ENCODE data around the gene LCOR.
"Not testable (repeated sequence)": the region's sequence is repeated elsewhere in the genome, so short reads cannot be mapped to it uniquely, and the experiment has no call there.

LCOR gene

DNA sequence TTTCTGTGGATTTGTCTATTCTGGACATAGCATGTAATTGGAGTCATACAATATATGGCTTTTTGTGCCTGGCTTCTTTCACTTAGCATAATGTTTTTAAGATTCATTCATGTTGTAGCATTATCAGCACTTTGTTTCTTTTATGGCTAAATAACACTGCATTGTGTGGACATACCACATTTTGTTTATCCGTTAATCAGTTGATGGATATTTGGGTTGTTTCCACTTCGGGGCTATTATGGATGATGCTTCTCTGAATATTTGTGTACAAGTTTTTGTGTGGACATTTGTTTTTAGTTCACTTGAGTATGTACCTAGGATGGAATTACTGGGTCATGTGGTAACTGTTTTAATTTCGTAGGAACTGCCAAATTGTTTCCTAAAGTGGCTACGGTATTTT, 6.4 kb downstream of the LCOR start:
- no peak for DNase-seq (ENCODE audit: low read depth in 4 of 4, low spot score in 1 of 4)

DNA sequence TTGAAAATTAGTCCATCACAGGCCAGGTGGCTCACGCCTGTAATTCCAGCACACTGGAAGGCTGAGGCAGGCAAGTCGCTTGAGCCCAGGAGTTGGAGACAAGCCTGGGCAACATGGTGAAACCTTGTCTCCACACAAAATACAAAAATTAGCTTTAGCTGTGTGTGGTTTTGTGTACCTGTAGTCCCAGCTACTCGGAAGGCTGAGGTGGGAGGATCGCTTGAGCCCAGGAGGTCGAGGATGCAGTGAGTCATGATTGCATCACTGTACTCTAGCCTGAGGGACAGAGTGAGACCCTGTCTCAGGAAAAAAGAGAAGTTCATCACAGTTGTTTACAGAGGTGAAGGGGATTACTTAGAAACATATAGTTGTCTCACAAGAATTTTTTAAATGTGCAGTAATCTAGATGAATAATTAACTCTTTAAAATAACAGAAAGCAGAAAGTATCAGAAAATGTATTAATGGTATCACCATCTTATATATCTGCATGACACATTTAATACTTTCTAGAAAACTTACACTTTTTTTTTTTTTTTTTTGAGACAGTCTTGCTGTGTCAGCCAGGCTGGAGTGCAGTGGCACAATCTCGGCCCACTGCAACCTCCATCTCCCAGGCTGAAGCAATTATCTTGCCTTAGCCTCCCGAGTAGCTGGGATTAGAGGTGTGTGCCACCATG, 8.9 kb downstream of the LCOR start:
- no peak for DNase-seq (ENCODE audit: low read depth in 4 of 4, low spot score in 1 of 4)

DNA sequence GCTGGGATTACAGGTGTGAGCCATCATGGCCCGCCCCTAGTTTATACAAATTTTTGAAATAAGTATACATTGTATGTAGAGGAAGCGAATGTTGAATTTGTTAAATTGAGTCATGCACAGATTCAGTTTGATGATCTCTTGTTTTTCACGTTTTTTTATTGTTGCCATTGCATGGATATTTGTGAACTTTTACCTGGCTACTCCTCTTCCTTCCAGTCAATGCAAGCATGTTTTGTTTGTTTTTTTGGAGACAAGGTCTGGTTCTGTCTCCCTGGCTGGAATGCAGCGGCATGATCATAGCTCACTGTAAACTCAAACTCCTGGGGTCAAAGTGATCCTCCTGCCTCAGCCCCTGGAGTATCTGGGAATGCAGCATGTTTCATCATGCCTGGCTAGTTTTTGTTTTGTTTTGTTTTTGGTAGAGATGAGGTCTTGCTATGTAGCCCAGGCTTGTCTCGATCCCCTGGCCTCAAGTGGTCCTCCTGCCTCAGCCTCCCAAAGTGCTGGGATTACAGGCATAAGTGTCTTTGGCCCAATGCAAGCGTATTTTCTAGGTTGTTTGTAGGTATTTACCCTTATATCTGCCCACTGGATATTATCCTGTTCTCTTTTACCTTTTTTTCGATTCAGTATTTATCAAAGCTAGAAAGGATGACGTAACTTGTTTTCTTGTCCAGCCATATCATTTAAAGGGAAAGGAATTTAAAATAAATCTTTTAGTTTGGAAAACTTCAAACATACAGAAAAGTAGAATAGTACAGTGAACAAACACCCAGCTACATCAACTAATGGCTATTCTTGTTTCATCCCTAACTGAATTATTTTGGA, 11.0 kb downstream of the LCOR start:
- no peak for DNase-seq (ENCODE audit: low read depth in 4 of 4, low spot score in 1 of 4)

DNA sequence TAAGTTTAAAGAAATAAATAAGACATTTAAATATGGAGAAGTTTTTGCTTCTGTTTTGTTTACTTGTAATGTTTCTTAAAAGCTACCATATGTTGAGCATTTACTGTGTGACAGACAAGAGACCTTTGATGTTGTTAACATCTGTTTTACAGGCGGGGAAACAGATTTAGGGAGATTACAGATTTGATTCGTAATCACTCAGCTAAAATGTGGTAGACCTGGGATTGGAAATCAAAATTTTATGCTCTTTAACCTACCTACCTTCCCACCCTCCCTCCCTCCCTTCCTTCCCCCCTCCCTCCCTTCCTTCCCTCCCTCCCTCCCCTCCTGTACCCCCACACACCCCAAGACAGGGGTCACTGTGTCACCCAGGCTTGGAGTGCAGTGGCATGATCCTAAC, 11.7 kb downstream of the LCOR start:
- no peak for DNase-seq (ENCODE audit: low read depth in 4 of 4, low spot score in 1 of 4)

DNA sequence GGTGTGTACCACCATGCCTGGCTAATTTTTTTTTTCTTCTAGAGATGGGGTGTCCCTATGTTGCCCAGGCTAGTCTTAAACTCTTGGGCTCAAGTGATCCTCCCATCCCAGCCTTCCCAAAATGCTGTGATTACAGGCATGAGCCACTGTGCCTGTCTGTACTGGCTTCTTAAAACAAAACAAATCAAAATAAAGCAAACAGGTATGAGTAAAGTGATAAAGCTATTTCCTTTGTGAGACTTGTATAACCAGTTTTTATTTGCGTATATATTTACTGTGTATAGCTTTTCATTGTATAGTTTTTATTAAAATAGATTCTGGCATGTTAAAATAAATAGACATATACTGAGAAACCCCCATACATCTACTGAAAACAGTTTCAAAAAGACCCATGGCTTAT, 14.3 kb downstream of the LCOR start:
- DNase-seq (ENCODE audit: low read depth in 4 of 4, low spot score in 1 of 4), result no peak

DNA sequence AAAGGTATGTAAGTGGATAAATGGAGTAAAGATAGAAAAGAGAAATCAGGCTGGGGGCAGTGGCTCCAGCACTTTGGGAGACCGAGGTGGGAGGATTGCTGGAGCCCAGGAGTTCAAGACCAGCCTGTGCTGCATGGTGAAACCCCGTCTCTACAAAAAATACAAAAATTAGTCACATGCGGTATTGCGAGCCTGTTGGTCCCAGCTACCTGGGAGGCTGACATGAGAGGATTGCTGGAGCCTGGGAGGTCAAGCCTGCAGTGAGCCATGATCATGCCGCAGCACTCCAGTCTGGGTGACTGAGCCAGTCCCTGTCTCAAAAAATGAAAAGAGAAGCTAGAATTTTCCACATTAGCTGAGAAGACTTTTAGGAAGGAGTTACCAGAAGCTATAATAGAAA, 14.8 kb downstream of the LCOR start:
- DNase-seq (ENCODE audit: low read depth in 4 of 4, low spot score in 1 of 4), result no peak

DNA sequence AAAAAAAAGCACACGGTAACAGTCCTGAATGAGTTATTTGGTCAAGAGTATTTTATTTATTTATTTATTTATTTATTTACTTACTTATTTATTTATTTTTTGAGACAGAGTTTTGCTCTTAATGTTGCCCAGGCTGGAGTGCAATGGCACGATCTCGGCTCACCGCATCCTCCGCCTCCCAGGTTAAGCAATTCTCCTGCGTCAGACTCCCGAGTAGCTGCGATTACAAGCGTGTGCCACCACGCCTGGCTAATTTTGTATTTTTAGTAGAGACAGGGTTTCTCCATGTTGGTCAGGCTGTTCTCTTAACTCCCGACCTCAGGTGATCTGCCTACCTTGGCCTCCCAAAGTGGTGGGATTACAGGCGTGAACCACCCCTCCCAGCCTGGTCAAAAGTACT, 15.3 kb downstream of the LCOR start:
- not testable (repeated sequence) for DNase-seq (ENCODE audit: low read depth in 4 of 4, low spot score in 1 of 4)

DNA sequence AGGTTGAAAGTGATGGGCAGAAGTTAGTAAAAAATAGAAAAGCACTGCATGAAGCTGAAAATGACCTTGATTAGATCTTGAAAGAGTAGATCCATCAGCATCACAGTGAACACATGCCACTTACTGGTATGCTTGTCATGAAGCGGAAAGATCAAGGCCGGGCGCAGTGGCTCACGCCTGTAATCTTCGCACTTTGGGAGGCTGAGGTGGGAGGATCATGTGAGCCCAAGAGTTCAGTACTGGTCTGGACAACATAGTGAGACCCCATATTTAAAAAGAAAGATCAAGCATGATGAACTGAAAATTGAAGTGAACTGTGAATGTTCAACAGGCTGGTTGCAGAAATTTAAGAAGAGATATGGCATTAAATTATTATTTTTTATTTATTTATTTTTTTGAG, 18.0 kb downstream of the LCOR start:
- DNase-seq (ENCODE audit: low read depth in 4 of 4, low spot score in 1 of 4), result no peak

DNA sequence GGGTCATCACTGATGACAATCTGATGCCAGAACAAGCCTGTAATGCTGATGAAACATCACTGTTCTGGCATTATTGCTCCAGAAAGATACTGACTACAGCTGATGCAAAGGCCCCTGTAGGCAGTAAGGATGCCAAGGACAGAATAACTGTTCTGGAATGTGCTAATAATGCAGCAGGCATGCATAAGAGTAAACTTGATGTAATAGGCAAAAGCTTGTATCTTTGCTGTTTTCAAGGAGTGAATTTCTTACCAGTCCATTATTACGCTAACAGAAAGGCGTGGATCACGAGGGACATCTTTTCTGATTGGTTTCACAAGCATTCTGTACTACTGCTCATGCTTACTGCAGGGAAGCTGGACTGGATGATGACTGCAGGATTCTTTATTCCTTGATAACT, 18.7 kb downstream of the LCOR start:
- DNase-seq (ENCODE audit: low read depth in 4 of 4, low spot score in 1 of 4), result no peak

DNA sequence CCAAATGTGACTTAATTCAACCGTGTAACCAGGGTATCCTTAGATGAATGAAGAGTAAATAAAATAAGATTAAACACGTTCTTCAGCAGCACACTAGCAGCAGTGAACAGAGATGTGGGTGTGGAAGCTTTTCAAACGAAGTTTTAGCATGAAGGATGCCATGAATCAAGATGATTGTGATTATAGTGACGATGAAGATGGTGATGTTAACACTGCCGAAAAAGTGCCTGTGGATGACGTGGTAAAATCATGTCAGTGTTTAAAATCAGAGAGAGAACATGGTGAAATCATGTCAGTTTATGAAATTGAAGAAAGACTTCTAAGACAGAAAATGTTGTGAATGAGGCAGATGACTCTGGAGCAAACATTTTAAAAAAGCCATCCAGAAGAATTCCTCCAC, 19.2 kb downstream of the LCOR start:
- DNase-seq (ENCODE audit: low read depth in 4 of 4, low spot score in 1 of 4), result no peak

DNA sequence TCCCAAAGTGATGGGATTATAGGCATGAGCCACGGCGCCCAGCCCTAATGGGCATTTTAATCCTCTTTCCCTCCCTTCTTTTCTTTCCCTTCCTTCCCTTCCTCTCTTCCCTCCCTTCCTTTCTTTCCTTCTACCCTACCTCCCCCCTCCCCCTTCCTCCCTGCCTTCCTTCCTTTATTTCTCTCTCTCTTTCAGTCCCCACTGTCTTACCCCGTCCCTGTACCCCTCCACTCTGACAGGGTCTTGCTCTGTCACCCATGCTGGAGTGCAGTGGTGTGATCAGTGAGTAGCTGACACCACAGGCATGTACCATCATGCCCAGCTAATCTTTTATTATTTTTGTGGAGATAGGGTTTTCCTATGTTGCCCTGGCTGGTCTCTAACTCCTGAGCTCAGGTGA, 24.2 kb downstream of the LCOR start:
- DNase-seq (ENCODE audit: low read depth in 4 of 4, low spot score in 1 of 4), result no peak

DNA sequence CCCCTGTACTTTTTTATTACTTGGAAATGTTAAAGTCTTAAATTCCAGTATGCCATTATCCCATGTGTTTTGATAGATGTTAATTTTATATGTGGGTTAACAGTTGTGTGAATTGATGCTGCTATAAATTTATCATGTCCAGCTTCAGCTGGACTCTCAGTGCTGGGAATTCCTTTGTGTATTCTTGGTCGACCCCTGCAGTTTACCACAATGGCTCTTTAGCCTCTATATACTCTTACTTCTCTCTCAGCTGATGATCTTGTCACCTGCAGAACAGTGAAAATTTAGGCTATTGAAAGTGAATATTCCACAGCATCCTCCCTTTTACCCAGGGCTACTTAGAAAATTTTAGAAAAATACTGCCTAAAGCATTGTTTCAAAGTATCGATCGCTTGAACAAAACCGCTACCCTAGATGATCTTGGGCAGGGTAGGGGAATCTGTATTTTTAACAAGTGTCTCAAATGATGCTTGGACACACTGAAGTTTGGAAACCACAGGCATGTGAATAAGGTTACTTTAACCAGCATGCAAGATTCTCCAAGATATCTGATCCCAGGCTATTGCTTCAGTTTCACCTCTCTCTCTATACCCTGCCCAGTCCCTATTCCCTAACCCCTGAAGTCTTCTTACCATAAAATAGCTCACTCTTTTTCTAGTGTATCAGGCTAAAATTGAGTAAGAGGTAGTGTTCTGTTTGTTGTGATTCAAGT, 25.4 kb downstream of the LCOR start:
- no peak for DNase-seq (ENCODE audit: low read depth in 4 of 4, low spot score in 1 of 4)

DNA sequence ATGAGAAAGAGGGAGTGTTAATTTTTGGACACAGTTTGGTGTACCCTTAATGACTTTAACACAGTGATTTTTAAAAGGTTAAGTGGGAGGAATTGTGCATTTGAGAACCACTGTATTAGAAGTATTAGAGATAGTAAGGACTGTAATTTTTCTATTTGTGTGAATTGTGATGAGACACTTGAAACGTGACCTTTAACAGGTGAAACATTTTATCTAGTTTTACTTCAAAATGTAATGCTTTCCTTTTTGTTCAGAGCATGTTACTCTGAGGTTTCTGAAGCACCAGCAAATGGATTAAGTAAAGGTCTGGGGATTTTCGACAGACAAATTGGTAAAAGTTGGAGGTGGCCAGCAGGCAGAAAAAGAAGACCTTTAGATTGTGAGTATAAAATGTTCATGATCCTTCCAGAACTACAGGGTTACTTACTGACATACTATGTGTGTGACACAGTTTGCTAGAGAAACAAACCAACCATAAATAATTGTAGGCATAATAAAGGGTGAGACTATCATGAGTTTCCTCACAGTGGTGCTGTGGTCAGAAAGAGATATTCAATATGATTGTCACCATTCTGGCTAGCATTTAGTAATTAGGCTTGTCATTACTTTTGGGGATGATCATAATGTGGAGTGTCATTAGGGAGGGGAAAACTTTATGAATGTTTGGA, 26.1 kb downstream of the LCOR start:
- no peak for DNase-seq (ENCODE audit: low read depth in 4 of 4, low spot score in 1 of 4)

DNA sequence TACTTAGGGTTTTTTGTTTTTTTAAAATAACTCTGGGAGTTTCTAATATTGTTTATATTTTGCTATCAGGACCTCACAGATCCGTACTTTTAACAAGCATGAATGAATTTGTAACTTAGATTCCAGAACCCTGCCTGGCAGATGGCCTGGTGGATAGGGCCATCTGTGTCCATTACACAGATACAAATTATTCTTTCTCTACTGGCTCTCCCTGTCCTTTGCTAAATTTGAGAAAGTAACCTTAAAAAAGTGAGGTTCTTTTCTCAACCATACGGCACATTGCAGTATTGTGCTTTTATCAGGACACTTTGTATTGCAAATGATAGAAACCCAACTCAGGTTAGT, 26.6 kb downstream of the LCOR start:
- no peak for DNase-seq (ENCODE audit: low read depth in 4 of 4, low spot score in 1 of 4)

DNA sequence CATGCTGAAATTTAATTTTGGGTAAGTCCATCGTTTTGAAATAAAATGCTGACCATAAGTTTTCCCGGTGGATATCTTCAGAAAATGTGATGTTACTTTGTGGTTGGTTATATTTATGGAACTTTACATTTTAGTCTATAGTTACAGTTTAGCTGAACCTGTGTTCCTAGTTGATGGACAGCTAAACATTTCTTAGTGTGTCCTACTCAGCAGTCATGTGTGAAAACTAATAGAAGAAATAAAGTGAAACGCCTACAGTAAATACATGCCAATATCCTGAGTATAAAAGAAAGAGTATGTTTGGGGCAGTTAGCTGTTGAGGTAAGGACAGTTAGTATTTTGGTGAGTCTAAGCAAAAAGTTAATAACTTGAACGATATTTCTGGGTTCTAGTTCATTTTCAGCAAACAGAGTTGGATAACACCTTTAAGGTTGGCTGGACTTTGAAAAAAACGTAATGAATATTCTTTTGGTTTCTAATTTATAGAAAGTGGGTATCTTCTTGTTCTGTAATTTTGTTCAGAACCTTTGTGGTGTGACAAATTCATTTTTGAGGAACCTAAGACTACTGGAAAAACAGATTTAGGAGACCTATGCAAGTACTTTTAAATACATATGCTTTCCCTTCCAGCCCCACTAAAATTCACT, 28.7 kb downstream of the LCOR start:
- DNase-seq (ENCODE audit: low read depth in 4 of 4, low spot score in 1 of 4), result no peak

DNA sequence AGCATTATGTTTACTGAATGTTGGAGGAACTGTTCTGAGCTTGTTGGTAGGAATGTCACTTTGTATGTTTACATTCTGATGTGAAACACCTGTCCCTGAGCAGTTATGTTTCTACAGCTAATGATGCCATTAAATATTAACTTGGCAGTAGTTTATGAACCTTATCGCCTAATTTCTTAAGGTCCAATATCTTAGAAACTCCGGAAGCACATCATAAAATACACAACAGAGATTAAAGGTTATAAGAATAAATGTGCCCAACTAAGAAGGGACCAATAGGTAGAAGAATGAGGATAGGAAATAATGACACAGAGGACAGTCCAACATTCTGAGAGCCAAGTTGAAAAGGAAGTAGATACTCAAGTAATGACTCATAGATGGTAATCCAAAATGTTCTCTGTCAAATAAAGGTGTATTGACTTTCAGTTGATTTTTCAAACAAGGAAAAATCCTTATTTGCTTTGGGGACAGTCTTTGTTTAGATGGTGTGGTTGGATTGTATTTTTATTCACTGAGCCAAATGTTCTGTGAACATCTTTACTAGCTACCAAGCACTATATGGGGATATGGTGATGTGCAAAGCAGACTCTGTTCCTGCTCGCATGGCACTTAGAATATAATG, 31.9 kb downstream of the LCOR start:
- no peak for DNase-seq (ENCODE audit: low read depth in 4 of 4, low spot score in 1 of 4)

DNA sequence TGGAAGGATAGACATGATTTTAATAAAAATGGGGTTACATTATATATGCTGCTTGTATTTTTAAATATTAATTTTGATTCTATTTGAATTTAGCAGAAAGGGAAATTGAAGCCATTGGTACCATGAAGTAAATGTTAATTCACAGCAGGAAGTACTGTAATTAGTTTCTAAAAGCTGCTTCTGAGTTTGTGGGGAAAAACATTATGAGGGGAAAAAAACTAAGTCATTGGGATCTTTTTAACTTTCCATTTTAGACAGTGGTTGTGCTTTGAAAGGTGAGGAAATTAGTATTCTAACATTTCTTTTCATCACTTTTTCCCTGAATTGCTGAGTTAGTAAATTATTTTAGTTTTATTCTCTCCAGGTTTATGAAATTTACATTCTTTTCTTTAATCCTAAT, 41.0 kb downstream of the LCOR start:
- DNase-seq (ENCODE audit: low read depth in 4 of 4, low spot score in 1 of 4), result no peak

DNA sequence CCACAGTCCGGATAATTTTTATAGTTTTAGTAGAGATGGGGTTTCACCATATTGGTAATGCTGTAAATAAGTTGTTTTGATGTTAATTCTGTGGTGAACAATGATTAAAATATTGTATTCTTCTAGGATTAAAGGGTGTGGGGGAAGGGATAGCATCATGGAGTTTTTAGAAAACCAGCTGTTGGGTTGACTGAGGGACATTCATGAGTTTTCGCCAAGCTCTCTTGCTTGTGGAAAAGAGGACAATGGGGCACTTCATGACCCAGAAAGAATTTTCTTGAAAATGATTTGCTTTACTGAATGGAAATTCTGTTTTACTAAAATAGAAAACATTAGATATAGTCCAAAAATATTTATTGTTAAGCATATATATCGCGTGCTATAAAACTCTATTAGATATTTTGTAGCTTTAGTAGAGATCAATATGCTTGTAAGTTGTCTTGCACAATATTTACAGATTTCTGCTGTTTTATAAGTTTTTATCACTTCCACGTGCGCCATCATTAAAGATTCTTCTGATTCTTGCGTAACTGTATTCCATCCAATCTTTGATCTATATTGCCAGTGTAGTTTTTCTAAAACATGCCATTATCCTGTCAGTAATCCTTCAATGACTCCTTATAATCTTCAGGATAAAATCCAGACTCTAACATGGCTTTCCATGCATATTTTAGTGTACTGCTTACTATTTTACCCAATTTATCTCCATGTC, 41.8 kb downstream of the LCOR start:
- no peak for DNase-seq (ENCODE audit: low read depth in 4 of 4, low spot score in 1 of 4)

DNA sequence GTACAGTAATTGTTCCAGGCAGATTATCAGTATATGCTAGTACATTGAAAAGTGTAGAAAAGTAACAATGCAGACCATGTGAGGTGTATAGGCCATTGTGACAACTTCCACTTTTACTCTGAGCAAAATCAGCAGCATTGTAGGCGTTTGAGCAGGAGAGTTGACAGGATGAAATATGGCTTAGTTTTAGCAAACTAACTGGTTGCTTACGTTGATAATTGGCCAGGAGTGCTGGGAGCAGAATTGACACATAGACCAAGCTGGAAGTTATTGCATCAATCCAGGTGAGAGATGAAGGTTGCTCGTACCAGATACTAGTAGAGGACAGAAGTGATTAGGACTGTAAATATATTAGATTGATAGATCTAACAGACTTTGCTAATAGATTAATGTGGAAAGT, 46.0 kb downstream of the LCOR start:
- DNase-seq (ENCODE audit: low read depth in 4 of 4, low spot score in 1 of 4), result no peak

DNA sequence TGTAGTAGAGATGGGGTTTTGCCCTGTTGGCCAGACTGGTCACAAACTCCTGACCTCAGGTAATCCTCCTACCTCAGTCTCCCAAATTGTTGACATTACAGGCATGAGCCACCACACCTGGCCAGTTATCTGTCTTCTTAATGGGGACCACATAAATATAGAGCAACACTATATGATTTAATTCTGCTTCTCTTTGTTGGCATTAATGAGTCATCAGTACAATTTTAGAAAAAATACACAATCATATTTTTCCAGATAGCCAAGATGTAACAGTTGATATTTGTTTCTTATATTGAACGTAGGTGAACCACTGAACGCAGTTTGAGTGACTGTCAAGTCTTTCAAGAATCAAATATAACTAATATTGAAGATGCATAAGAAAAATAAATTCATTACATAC, 48.5 kb downstream of the LCOR start:
- DNase-seq (ENCODE audit: low read depth in 4 of 4, low spot score in 1 of 4), result no peak
